ENCODE results near the gene ARHGAP6.
A peak's percentile ranks its signal among the peaks of the same experiment; 100 is the strongest.

Gene ARHGAP6

DNA sequence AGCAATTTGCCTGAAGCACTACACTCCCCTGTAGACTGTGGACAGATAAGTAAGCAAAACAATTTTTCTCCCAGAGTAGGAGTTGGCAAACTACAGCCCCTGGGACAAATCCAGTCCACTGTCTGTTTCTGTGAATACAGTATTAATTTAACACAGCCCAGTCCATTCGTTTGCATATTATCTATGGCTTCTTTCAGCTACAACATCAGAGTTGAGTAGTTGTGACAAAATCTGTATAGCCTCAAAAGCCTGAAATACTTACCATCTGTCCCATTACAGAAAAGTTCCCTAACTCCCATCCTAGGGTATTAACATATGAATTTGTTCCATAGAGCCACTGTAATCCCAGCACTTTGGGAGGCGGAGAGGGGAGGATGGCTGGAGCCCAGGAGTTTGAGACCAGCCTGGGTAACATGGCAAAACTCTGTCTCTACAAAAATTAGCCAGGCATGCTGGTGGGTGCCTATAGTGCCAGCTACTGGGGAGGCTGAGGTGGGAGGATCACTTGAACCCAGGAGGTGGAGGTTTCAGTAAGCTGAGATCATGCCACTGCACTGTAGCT, 319.5 kb downstream of the ARHGAP6 start:
- DNase-seq, result no peak

DNA sequence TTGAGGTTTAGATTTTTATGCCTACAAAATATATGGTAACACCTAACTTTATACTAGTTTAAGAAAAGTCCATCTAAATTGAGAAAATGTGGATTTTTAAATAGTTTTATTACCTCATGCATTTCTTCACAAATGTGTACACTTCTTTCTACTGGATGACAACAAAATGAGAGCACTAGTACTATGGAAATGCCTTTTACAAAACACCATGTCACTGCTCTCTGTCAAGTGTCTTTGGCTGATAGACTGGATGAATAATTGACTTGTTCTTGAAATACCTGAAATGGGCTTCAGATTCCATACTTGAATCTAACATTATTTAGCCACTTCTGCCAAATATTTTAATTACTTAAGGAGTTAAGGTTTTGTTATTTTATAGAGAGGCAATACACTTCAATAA, 323.0 kb downstream of the ARHGAP6 start:
- DNase-seq, result no peak

DNA sequence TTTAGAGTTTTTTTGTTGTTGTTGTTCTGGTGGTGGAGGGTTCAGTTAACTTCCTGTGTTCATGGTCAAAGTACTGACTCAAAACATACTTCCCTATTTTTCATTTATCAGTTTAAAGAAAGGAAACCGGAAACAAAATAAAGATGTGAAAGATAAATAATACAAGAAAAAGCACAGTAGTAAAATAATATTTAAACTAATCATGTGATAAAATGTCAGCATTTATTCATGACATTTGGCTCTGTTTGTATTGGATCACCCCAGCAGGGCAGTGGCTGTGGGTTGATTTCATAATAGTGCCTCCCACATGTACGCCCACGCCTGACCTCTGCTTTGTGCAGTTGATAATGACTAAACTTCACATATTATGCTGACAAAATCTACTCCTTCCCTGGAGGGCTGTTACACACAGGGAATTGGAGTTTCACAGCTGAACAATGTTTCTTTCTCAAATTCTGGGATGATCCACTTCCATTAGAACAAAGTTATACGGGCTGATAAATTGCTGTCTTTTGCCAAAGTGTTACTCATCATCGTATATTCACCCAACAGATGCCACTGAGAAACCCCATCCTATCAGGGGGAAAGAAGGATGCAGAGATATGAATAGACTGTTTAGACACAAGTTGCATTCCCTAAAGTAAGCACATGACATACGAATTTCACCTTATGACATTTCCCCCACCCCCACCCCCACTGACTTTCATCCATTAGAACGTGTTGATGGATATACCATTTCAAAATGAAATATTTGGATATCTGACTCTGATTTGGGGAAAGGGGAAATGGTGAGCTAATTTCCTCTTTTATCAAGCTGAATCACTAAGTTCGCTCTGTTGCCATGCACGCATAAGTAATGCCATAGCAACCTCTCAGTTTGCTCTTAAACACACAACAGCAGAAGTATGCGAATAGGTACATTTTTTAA, 324.2 kb downstream of the ARHGAP6 start:
- peak; percentile 51 for DNase-seq

DNA sequence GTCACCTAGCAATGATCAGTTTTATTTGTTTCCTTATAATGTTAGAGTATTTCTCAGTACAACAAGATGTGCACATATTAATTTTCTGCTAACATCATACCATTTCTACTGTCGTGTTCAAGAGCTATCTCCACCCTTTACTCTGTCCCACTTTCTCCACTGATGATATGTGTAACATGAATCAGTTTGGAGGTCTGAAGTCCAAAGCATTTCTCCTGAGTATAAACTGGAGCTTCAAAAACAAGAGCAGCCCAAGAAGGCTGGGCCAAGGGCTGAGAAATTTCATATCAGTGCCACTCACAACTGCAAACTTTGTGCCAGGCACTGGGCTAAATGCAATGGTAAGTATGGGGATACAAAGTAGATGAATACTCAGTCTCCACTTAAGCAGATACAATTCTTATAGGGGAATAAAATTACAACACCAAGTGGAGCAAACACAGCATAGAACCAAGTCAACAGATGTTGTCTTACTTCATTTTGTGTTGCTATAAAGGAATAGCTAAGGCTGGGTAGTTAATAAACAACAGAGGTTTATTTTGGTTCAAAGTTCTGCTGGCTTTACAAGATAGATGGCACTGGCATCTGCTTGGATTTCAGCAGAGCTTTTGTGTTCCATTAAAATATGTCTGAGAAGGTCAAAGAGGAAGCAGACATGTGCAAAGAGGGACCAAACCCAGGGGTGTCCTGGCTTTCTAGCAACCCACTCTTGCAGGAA, 328.3 kb downstream of the ARHGAP6 start:
- no peak for DNase-seq

DNA sequence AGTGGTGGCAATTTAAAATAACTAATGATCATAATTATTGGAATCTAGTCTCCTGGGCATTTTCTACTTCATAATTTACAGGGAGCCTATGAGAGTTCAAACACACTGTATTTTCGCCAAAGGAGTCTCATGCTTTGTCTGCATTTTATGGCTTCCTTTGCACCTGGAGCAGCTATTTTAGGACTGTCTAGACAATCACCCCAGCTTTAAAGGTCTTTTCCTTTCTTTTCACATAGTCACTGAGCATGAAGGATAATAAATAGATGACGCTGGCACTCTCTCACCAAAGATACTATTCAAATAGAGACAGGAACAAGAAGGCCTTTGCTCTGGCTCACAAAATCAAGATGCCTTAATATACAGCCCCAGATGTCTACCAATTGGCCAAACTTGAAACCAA, 329.5 kb downstream of the ARHGAP6 start:
- no peak for DNase-seq

DNA sequence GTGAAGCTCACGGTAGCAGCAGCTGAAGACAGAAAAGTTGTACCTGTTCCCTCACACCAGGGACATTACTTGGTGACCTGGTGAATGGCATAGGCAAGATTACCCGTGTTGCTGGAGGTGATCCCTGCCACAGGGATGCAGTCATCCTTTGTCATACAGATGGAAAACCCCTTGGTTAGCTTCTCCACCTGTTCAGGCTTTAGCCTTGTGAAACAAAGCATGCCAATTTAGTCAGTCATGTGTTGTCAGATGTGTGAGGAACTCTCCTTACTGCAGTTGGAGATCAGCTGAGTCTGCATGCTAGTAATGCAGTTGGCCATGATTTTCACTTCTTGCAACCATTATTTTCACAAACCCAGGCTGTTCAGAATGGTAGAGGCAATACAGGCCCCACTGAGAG, 331.6 kb downstream of the ARHGAP6 start:
- no peak for DNase-seq

DNA sequence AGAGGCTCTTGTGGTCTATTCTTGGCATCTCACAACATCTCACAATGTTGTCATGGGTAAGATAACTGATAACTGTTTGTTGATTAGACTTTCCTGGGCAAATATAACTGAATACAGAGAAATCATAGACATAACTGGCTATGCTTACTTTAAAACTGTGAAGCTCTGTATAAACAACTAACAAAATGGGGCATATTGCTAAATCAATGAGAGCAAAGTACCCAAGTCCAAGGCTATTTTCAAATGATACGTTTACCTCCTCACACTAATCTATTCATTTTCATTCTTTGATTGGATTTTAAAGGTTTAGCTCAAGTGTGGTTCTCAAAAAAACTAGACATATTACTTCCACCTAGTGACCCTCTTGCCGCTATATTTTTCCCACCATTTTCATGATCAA, 333.9 kb downstream of the ARHGAP6 start:
- no peak for DNase-seq

DNA sequence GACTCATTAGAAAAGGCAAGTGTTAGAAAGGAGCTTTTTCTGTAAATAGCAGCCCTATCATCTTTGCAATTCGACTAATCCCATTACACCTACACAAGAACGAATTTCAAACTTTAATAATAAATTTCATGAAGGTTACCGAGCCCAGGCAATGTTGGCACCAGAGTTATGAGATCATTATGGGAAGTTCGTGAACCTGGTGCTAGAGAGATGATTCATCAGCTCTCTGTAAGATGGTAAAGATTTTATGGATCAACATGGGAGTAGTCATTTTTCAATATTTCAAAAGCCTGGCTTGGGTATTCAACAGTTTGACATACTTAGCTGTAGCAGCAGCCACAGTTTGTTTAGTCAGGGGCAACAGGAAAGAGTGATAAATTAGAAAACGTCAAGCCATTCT, 336.7 kb downstream of the ARHGAP6 start:
- no peak for DNase-seq

DNA sequence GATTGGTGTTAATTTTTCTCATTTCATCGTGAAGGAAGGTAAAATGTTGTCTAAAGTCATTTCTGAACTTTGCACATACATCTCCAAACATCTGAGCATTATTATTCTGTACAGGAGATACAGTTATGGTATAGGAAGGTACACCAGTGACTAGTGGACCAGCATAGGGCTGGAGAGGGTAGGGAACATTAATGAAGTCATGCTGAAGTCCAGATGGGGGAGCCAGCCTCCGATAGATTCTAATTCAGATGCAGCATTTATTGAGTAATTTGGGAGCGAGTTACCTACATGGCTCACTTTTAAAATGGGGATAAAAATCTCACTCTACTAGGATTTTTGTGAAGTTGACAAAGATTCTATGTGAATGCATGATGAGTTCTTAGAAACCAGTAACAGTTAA, 337.6 kb downstream of the ARHGAP6 start:
- no peak for DNase-seq

DNA sequence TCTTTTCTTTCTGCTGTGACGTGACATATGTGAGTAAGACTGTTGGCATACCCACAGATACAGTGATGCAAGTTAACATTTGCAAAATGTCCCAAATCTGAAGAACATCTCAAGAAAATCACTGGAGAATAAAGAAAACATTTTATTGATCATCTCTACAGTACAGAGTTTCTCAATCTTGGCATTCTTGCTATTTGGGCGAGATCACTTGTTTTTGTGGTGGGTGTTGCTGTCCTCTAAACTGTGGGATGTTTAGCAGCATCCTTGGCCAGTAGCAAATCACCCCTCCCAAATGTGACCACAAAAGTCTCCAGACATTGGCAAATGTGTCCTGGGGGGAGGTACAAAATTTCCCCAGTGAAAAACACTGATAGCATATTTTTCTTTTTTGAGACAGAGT, 343.7 kb downstream of the ARHGAP6 start:
- no peak for DNase-seq

DNA sequence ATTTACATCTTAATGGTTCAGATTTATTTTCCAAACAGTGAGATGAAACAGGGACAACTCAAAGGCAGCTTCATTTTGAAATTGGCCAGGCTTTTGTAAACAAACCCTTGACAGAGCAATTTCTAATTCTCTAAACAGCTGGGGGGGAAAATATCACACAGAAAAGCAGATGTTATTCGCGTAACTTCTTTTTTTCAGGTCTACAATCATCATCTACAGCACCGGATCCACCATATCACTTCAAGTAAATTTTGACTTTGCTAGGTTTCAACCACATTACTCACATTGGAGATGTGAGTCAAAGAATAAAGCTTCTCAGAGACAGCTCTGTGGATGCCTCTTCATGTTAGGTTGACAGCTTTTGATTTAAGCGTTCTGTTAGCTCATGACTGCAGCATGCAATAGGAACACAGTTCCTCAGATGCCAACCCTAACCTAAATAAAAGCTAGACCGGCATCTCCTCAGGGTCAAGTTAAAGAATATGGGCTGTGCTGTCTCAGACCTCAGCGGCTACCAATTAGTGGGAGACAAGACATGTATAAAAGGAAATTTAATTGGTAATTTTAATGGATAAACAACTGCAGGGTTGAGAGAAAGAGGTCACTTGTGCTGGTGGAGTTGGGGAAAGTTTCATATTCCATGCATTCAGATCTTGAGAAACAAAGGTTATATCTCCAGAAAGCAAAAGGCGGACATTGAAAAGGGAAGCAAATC, 345.8 kb downstream of the ARHGAP6 start:
- DNase-seq, result no peak

DNA sequence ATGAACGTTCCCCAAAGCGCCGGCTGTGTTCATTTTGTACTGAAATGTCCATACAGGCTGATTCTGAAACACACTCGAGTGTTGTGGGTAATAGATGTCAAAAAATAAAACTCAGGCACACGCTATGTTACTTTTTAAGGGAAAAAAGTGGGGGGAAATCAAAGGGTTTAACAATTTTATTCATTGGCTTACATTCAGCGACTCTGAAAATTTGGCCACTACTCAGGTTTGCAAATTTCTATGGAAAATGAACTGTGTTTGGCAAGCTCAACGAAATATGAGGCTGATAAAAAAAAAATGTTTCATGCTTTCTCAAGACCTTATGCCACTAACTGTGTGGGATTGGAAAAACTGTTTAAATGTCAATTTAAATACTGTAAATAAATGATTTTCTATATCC, 354.0 kb downstream of the ARHGAP6 start:
- no peak for DNase-seq

DNA sequence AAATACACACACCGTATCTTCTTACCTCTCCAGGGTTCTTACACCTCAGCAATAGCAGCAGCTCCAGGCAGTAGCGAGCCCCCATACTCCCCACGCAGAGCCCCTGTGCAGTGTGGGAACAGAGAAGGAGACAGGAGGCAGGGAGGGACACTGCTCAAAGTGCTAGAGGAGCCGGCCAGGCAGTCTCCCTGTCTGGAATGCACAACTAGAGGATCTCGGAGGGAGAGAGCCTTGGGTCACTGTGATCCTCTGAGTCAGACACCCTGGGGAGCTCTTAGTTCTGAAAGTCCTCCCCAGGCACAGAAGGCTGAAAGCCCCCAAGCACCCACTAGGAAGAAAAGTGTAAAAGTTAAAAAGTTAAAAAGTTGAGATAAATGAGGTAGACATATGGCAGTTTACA, 356.5 kb downstream of the ARHGAP6 start:
- DNase-seq, result no peak

DNA sequence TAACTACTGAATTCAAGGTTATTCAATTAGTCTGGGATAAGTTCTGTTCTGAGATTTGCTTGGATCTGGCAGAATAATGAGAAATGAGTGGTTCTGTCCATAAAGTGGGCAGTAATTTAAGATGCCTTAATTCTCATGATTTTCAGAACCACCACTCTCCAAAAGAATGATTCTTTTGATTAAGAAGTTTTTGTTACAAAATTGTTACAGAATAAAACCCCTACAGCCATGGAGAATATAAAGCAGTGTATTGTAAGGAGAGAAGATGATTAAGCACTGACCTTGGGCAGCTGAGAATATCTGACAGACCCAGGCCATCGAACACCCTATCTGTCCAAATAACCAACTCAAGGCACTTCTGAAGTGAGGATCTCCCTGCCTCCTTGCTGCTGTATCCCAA, 360.1 kb downstream of the ARHGAP6 start:
- DNase-seq, result no peak

DNA sequence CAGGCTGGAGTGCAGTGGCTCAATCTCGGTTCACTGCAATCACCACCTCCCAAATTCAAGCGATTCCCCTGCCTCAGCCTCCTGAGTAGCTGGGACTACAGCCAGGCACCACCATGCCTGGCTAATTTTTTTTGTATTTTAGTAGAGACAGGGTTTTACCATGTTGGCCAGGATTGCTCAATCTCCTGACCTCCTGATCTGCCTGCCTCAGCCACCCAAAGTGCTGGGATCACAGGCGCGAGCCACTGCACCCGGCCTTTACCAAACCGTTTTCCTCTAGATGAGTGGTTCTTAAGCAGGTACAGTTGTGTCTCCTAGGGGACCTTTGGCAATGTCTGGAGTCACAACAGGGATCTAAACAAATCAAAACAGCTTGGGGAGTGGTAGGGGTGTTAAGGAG, 360.9 kb downstream of the ARHGAP6 start:
- DNase-seq, result no peak

DNA sequence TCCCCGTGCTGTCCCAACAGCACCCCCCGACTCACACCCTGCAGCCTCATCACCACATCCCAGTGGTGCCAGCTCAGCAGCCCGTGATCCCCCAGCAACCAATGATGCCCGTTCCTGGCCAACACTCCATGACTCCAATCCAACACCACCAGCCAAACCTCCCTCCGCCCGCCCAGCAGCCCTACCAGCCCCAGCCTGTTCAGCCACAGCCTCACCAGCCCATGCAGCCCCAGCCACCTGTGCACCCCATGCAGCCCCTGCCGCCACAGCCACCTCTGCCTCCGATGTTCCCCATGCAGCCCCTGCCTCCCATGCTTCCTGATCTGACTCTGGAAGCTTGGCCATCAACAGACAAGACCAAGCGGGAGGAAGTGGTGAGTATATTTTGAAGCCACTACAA, 367.1 kb downstream of the ARHGAP6 start:
- no peak for DNase-seq

DNA sequence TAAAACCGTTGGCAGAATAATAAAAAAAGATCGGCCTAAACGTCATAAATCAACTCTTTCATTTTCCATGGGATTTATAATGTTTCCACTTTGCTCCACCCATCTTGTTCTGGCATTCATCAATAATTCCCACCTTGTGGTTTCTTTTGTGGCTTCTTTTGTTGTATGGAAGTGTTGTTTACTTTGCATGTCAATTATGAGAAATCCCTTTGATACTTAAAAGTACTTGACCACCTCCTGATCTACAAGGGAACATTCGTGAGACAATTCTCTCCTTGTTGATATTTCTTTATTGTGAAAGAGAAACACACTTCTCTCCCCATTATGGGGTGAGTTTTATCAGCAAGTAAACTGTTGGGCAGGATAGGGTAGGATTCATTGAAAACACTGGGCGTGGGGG, 369.7 kb downstream of the ARHGAP6 start:
- DNase-seq, result no peak

DNA sequence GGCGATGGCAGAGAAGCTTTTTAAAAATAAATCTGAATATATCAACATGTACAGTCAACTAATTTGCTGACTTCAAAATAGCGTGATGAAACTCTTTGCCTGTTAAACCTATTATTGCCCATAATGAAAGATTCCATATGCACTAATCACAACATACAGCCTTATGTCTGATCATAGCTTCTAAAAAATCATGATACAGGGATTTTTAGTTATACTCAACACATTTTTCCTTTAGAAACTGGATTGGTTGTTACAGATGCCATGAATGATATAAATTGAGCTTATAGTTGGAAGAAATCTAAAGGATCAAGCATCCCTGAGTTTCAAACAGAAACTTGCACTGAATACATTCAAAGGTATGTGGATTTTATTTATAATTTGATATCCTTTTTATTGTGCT, 372.6 kb downstream of the ARHGAP6 start, which contains the start of gene AMELX:
TSS of gene AMELX (plus strand) at position 301 of the 400 bp plus-strand sequence. CDS start 1,376 bp downstream, outside the sequence.
- DNase-seq, result no peak

DNA sequence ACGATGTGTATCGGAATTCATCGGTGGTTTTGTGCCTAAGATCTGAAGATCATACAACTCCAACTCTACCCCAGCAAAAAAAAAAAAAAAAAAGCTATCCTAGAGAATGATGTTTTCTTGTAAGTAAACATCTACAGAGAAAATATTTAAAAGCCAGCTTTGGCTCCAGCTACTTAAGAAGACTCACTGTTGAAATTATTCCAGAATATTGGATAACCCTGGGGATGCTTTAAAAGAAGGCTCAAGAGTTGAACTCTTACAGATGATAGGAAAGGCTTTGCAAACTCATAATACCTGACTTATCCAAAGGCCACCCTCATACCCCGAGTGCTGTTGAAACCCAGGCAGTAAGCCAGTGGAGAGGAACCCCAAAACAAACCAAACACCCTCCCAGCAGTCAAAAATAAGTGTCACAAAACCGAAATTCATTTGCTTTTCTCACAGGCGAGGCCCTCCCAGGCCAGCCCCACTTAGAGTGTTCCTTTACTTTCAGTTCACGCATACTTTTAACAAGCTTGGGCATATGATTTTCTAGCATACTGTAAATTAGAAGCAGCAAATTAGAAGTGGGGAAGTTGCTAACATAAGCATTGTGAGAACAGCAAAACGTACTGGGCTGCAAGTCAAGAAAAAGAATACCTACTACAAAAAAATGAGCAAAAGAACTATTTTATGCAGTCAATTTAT, 375.2 kb downstream of the ARHGAP6 start:
- no peak for DNase-seq

DNA sequence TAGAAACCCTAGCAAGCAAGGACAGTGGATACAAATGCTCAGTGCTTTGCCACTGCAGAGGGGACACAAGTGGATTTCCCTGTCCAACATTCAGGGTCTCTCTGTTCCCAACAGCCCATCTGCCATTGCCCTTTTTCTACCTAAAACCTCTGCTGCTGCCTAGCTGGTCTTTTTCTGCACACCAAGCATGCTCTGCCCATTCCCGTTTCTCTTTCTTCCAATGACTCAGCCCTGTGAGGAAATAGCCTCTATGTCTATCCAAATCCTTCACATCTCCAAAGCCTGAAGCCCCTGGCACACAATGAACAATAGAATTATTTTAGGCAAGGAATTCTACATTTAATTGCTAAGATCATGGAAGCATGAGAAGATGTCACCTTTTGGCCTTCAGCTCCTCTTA, 378.2 kb downstream of the ARHGAP6 start:
- DNase-seq, result no peak

DNA sequence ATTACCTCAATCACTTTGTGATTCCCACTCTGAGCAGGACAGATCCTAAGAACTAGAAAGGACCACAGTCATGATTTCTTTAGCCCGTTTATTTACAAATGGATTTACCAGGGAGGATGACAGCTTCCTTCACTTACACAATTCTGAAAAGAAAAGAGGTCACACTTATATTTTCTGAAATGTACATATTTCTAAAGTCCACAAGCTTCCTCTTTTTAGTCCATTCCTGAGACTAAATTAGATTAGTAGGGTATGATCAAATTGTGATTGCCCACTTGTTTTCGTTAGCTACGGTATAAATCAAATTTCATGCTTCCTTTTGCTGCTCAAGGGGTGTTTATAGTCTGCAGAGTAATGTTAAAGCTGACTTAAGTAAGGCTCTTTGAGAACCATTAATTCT, 380.1 kb downstream of the ARHGAP6 start:
- no peak for DNase-seq

DNA sequence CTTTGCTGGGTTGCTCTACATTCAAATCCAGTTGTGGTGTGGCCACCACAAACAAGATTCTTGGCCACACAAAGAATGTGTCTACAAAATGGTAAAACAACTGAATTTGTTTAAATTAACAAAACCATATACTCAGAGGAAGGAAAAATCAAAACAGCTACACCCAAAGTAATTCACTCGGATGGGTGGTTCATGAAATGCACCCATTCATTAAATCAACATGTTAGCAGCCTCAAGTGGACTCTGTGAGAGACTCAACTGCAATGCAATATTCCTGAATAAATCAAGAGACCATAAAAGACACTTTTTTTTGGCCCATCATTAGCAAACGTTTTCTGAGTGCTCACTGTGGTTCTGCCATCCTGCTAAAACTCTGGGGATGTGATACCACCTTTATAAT, 383.7 kb downstream of the ARHGAP6 start:
- DNase-seq, result no peak

DNA sequence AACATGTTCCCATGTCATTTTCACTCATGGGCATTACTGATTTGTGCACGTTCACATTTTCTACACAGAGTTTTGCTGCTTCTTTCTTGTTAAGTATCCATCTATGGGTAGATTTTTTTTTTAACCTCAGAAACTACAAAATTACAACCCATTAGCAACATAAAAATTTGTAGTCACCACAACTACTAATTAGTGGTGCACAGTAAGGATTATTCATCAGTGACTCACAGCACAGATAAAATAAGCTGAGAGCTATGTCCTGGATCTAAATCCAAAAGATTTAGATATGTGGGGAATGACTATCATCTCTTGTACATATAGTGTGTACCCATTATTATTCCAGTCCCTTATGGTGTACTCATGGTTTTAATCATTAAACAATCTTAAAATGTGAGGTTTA, 392.2 kb downstream of the ARHGAP6 start:
- no peak for DNase-seq
